ENCODE results near the gene GRIK3. TPM values are rescaled to one million over a fixed set of nuclear protein-coding genes. Genes with fewer than 3 reads are reported as not detected.
A peak's percentile ranks its signal among the peaks of the same experiment; 100 is the strongest.

The GRIK3 gene
- total RNA-seq, 2 experiments from 2014 or later = 16.3 to 55.0 TPM

DNA sequence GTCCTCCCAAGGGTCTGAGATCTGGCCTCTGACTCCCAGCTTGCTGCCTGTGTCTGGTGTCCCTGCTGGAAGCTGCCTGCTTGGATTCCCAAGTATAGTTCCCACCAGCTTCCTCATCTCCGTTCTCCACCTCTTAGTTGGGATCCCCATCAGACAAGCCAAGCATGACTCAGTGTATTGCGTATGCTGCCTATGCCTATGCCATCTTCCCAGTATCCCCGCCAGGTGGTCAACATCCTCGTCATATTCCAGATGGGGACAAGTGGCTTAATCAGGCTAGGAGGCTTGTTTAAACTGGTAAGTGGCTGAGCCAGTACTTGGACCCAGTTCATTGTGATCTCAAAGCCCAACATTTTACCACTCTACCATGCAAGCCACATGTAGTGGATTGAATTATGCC lies 204.4 kb downstream of the GRIK3 start:
- Histone ChIP-seq H3K4me2 (ENCODE audit: low read length) (no peak overlapping the region), H3K9me3 (ENCODE audit: low read length) (no peaks in the 10 kb centered on the region), H2AFZ (ENCODE audit: low read length) (no peak overlapping the region), H4K20me1 (ENCODE audit: insufficient read depth, low read length) (no peaks in the 10 kb centered on the region), H3K36me3 (ENCODE audit: insufficient read depth, low read length) (no peaks in the 10 kb centered on the region), H3K79me2 (ENCODE audit: insufficient read depth, low read depth, low read length) (no peaks in the 10 kb centered on the region), H3K4me1 (ENCODE audit: insufficient read depth, low read length, poor library complexity, severe bottlenecking) (no peaks in the 10 kb centered on the region), H3K4me3 (ENCODE audit: low read depth, low read length, poor library complexity, severe bottlenecking) (no peak overlapping the region), H3K27ac (ENCODE audit: low read depth, low read length, poor library complexity, severe bottlenecking) (no peak overlapping the region), H3K9me2 (ENCODE audit: insufficient read depth, low read length) (no peaks in the 10 kb centered on the region)
- intact Hi-C loops (cut with micrococcal nuclease; ENCODE audit: unreplicated experiment) = no loop called here
- no peak for DNase-seq (ENCODE audit: low spot score)
- TF ChIP-seq EZH2phosphoT487 (IDR thresholded peaks at IDR 0.05; ENCODE audit: borderline replicate concordance, low read depth, low read length) = no peak
- TF ChIP-seq, protein P1, sequence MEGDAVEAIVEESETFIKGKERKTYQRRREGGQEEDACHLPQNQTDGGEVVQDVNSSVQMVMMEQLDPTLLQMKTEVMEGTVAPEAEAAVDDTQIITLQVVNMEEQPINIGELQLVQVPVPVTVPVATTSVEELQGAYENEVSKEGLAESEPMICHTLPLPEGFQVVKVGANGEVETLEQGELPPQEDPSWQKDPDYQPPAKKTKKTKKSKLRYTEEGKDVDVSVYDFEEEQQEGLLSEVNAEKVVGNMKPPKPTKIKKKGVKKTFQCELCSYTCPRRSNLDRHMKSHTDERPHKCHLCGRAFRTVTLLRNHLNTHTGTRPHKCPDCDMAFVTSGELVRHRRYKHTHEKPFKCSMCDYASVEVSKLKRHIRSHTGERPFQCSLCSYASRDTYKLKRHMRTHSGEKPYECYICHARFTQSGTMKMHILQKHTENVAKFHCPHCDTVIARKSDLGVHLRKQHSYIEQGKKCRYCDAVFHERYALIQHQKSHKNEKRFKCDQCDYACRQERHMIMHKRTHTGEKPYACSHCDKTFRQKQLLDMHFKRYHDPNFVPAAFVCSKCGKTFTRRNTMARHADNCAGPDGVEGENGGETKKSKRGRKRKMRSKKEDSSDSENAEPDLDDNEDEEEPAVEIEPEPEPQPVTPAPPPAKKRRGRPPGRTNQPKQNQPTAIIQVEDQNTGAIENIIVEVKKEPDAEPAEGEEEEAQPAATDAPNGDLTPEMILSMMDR (conservative IDR thresholded peaks at IDR 0.05; ENCODE audit: low read length) = no peak
- ChIA-PET POLR2A (interaction anchor here (1.1 kb wide), 1 partner anchor 17 kb away, joined by 3 read pairs; no protein-coding TSS in a partner anchor), CTCF (ENCODE audit: unreplicated experiment) (no interaction called here)
- no TSS peak for BruUV-seq (replicated peaks)

DNA sequence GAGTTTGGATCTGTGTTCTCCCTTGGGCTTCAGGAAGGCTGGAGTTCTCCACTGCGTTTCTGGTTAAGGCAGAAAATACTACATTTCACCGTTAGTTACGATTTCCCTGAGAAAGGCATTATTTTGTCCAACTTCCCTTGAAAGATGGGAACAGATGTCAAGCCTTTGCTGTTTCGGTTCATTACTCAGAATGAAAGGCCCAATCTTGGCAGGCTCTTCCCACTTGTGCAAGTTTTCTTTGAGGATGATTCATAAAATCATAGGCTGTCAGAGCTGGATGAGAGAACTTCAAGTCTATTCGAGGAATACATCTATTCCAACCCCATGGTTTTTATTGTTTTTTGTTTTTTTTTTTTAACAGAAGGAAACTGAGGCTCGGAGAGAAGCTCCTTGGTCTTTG lies 205.2 kb downstream of the GRIK3 start:
- POLR2A ChIA-PET = no interaction called here

DNA sequence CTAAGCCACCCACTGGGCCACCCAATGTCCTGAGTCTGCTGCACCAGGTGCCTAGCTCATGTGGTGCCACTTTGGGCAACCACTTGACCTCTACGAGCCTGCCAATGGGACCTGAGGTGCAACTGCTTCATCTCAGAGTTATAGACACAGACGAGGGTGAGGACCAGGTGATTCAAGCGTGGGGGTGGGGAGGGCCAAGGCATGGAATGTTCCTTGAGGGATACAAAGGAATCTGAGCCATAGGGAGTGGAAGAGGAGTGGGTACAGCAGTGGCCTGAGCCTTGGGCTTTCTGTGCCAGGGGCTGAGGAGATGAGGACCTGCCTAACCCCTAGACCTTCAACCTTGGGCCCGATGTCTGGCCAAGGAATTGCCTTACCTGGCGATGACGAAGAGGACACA lies 209.1 kb downstream of the GRIK3 start:
- H3K4me1 ChIP-seq (ENCODE audit: insufficient read depth, low read length, poor library complexity, severe bottlenecking) = no peaks in the 10 kb centered on the region
- no peak overlapping the region for H3K4me2 ChIP-seq (ENCODE audit: low read length)
- POLR2A ChIA-PET = no interaction called here
- TF ChIP-seq, protein P1 (conservative IDR thresholded peaks at IDR 0.05; ENCODE audit: low read length) = no peak
- TF ChIP-seq EZH2phosphoT487 (IDR thresholded peaks at IDR 0.05; ENCODE audit: borderline replicate concordance, low read depth, low read length) = no peak
- no peak overlapping the region for H3K27ac ChIP-seq (ENCODE audit: low read depth, low read length, poor library complexity, severe bottlenecking)
- no peak for DNase-seq (ENCODE audit: low spot score)
- peaks cover 12% of the 10 kb centered on the region; the same call in 1 of the 2 replicates for H3K36me3 ChIP-seq (ENCODE audit: insufficient read depth, low read length)
- H3K79me2 ChIP-seq (ENCODE audit: insufficient read depth, low read depth, low read length) = no peaks in the 10 kb centered on the region
- no peak overlapping the region for H2AFZ ChIP-seq (ENCODE audit: low read length)
- H3K4me3 ChIP-seq (ENCODE audit: low read depth, low read length, poor library complexity, severe bottlenecking) = no peak overlapping the region
- intact Hi-C loops (cut with micrococcal nuclease; ENCODE audit: unreplicated experiment) = no loop called here
- no peaks in the 10 kb centered on the region for H3K9me3 ChIP-seq (ENCODE audit: low read length)
- no peaks in the 10 kb centered on the region for H3K9me2 ChIP-seq (ENCODE audit: insufficient read depth, low read length)
- no TSS peak for BruUV-seq (replicated peaks)
- CTCF ChIA-PET (ENCODE audit: unreplicated experiment) = no interaction called here
- no peaks in the 10 kb centered on the region for H4K20me1 ChIP-seq (ENCODE audit: insufficient read depth, low read length)

More for the DNA sequence above, 205.2 kb downstream of the GRIK3 start:
- Histone ChIP-seq H3K4me3 (ENCODE audit: low read depth, low read length, poor library complexity, severe bottlenecking) (no peak overlapping the region), H3K36me3 (ENCODE audit: insufficient read depth, low read length) (no peaks in the 10 kb centered on the region), H3K4me1 (ENCODE audit: insufficient read depth, low read length, poor library complexity, severe bottlenecking) (no peaks in the 10 kb centered on the region), H4K20me1 (ENCODE audit: insufficient read depth, low read length) (no peaks in the 10 kb centered on the region), H3K79me2 (ENCODE audit: insufficient read depth, low read depth, low read length) (no peaks in the 10 kb centered on the region), H3K9me3 (ENCODE audit: low read length) (no peaks in the 10 kb centered on the region), H3K4me2 (ENCODE audit: low read length) (no peak overlapping the region), H3K27ac (ENCODE audit: low read depth, low read length, poor library complexity, severe bottlenecking) (no peak overlapping the region), H2AFZ (ENCODE audit: low read length) (no peak overlapping the region), H3K9me2 (ENCODE audit: insufficient read depth, low read length) (no peaks in the 10 kb centered on the region)
- TF ChIP-seq, protein P1 (conservative IDR thresholded peaks at IDR 0.05; ENCODE audit: low read length) = no peak
- TF ChIP-seq EZH2phosphoT487 (IDR thresholded peaks at IDR 0.05; ENCODE audit: borderline replicate concordance, low read depth, low read length) = no peak
- BruUV-seq (replicated peaks) = TSS peak; percentile 26
- DNase-seq (ENCODE audit: low spot score) = no peak
- intact Hi-C loops (cut with micrococcal nuclease; ENCODE audit: unreplicated experiment) = no loop called here
- CTCF ChIA-PET (ENCODE audit: unreplicated experiment) = no interaction called here

All from OCI-LY7 (cell line).